ENCODE results near the gene SELENBP1.

- no peak for TF ChIP-seq POLR2A (IDR thresholded peaks at IDR 0.05)
- TF ChIP-seq CTCF (IDR thresholded peaks at IDR 0.05) = no peak
Measured at GRCh38 chr1:151369621-151370048, 2.9 kb downstream of the SELENBP1 start.
